HepG2 (cell line): ENCODE results near the gene SMAD7. TPM values are rescaled to one million over a fixed set of nuclear protein-coding genes. Genes with fewer than 3 reads are reported as not detected.

Experiments
- ARID2 ChIP-seq: sonication (generic); formaldehyde crosslinking; IDR thresholded peaks from 2 replicates; pipeline ENCODE4 v1.8.1; 2022; ENCODE audit warnings: mild to moderate bottlenecking, missing genetic modification reagents, borderline replicate concordance
- CHCHD3 ChIP-seq: sonication (generic); formaldehyde crosslinking; IDR thresholded peaks from 2 replicates; pipeline ENCODE4 v1.8.0; 2022; ENCODE audit warnings: mild to moderate bottlenecking, missing genetic modification reagents, moderate library complexity
- FOSL2 ChIP-seq: sonication (generic); formaldehyde crosslinking; IDR thresholded peaks from 2 replicates; pipeline ENCODE4 v1.4.0; 2020; ENCODE audit warnings: missing genetic modification reagents
- FOXK1 ChIP-seq: sonication (generic); formaldehyde crosslinking; IDR thresholded peaks from 2 replicates; pipeline ENCODE4 v1.4.0; 2020; ENCODE audit warnings: low read depth, missing genetic modification reagents, borderline replicate concordance
- ISL2 ChIP-seq: sonication (generic); formaldehyde crosslinking; IDR thresholded peaks from 2 replicates; pipeline ENCODE4 v1.5.0; 2020; ENCODE audit warnings: missing genetic modification reagents
- KAT7 ChIP-seq: IDR thresholded peaks from 2 replicates; pipeline ENCODE4 v1.6.1; 2018; ENCODE audit warnings: borderline replicate concordance, missing compliant biosample characterization
- MTF1 ChIP-seq: sonication (generic); formaldehyde crosslinking; IDR thresholded peaks from 2 replicates; pipeline ENCODE4 v1.5.0; 2020; ENCODE audit warnings: missing genetic modification reagents
- NR2C2 ChIP-seq: sonication (generic); formaldehyde crosslinking; IDR thresholded peaks from 2 replicates; pipeline ENCODE4 v1.4.0; 2020; ENCODE audit warnings: missing genetic modification reagents, mild to moderate bottlenecking, moderate library complexity, borderline replicate concordance
- SKI ChIP-seq: fragments of 450-650 bp; IDR thresholded peaks from one replicate; pipeline ENCODE4 v1.6.1; 2018; ENCODE audit warnings: mild to moderate bottlenecking; ENCODE audit not compliant: partially characterized antibody
- SOX6 ChIP-seq, 2 experiments: fragments of 450-650 bp in 1 of 2; sonication (generic) in 1 of 2; formaldehyde crosslinking in 1 of 2; IDR thresholded peaks; 2 replicates each; pipeline versions ENCODE4 v1.4.0 to v1.6.1; 2017 to 2020; ENCODE audit warnings: antibody characterized with exemption in 1 of 2, mild to moderate bottlenecking in 1 of 2, missing genetic modification reagents in 1 of 2
- ZBTB7A ChIP-seq: sonication (generic); formaldehyde crosslinking; IDR thresholded peaks from 2 replicates; pipeline ENCODE4 v1.8.0; 2022; ENCODE audit warnings: mild to moderate bottlenecking, missing genetic modification reagents
- ZNF691 ChIP-seq: sonication (generic); formaldehyde crosslinking; IDR thresholded peaks from 2 replicates; pipeline ENCODE4 v1.4.0; 2020; ENCODE audit warnings: missing genetic modification reagents, low read depth, mild to moderate bottlenecking, borderline replicate concordance
- ZNF770 ChIP-seq: sonication (generic); formaldehyde crosslinking; IDR thresholded peaks from 2 replicates; pipeline ENCODE4 v1.5.0; 2020; ENCODE audit warnings: mild to moderate bottlenecking, missing genetic modification reagents
- polyA plus RNA-seq, 8 experiments: library from polyadenylated mRNA; depleted of rRNA in 3 of 8; stranded (reverse) in 7 of 8; unstranded in 1 of 8; fragments of >200 nt; fragmentation: Illumina TruSeq in 4 of 8; extraction: Trizol in 4 of 8; gene quantifications; 2 replicates each; pipeline versions ENCODE4 v1.2.1 to v1.2.3, GENCODE V29; 2011 to 2016; ENCODE audit warnings: low read depth in 4 of 8, missing spikeins in 1 of 8, mixed read lengths in 1 of 8; ENCODE audit not compliant: insufficient read depth in 1 of 8
- total RNA-seq, 5 experiments: library from RNA; depleted of rRNA; stranded (reverse); fragments of >200 nt; fragmentation: Illumina TruSeq; extraction: Trizol; gene quantifications; 2 replicates each; pipeline ENCODE4 v1.2.3, GENCODE V29; 2016; ENCODE audit warnings: low read depth in 1 of 5
- TF ChIP-seq, protein P1 (sequence below): sonication (generic); formaldehyde crosslinking; IDR thresholded peaks from 2 replicates; pipeline ENCODE4 v1.4.0; 2020; ENCODE audit warnings: missing genetic modification reagents, mild to moderate bottlenecking, borderline replicate concordance
- TF ChIP-seq, protein P2 (sequence below): sonication (generic); formaldehyde crosslinking; IDR thresholded peaks from 2 replicates; pipeline ENCODE4 v1.4.0; 2020; ENCODE audit warnings: missing genetic modification reagents, mild to moderate bottlenecking, borderline replicate concordance
- TF ChIP-seq, protein P3 (sequence below): sonication (generic); formaldehyde crosslinking; IDR thresholded peaks from 2 replicates; pipeline ENCODE4 v1.8.0; 2022; ENCODE audit warnings: missing genetic modification reagents, mild to moderate bottlenecking, moderate library complexity, borderline replicate concordance

The SMAD7 gene
- total and polyA plus RNA-seq, 2 of the 13 experiments (the other 11 are each of a cell fraction or from before 2014, with no cell fraction given), result 17.4 to 24.7 TPM

DNA sequence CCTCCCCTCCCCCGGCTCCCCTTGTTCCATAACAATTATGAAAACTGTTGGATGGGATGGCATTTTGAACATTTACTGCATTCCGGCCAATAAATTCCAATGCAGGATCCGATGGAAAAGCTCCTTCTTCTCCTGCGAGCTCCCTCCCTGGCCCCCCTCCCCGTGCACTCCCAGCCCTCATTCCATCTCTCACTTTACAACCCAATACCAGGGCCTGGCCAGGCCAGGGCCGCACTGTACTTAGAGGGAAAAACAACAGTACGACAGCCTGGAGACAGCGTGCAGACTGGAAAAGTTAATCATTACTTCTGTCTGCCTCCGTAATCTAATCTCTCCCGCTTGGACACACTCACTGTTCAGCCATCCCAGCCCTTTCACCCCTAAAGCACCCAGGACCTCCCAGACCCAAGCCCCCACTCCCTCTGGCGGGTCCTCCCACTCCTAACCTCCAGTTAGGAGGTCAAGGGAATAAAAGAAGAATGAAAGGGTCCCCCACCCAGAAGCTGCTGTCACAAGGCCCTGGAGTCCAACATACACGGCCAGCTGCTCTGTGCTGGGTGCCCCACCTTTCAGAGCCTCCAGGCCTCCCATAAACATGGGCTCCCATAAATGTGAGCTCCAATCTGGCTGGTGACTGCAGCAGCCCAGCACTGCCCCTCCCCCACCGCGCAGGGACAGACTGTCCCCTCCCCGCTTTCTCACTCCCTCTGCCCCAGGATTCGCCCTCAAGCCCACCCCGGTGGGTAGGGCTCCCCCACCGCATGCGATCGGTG is 20.6 kb downstream of the SMAD7 start (continued):
- TF ChIP-seq ZNF770 (CRISPR knock-in tag) (peak; percentile 92), SKI (peak; percentile 94), ZNF691 (CRISPR knock-in tag) (peak; percentile 78; the same call in 1 of the 2 replicates), MTF1 (CRISPR knock-in tag) (no peak), FOSL2 (CRISPR knock-in tag) (peak; percentile 83), FOXK1 (peak; percentile 41; the same call in 1 of the 2 replicates), ISL2 (CRISPR knock-in tag) (peak; percentile 42), NR2C2 (CRISPR knock-in tag) (peak; percentile 70), ZBTB7A (CRISPR knock-in tag) (peak; percentile 85; the same call in 1 of the 2 replicates), CHCHD3 (no peak), ARID2 (CRISPR knock-in tag) (no peak), SOX6 (IDR thresholded peaks at IDR 0.05) (no peak), SOX6 (CRISPR knock-in tag; IDR thresholded peaks at IDR 0.05) (peak; percentile 93), KAT7 (CRISPR knock-in tag) (no peak; the same call in 1 of the 2 replicates)
- TF ChIP-seq, protein P1, sequence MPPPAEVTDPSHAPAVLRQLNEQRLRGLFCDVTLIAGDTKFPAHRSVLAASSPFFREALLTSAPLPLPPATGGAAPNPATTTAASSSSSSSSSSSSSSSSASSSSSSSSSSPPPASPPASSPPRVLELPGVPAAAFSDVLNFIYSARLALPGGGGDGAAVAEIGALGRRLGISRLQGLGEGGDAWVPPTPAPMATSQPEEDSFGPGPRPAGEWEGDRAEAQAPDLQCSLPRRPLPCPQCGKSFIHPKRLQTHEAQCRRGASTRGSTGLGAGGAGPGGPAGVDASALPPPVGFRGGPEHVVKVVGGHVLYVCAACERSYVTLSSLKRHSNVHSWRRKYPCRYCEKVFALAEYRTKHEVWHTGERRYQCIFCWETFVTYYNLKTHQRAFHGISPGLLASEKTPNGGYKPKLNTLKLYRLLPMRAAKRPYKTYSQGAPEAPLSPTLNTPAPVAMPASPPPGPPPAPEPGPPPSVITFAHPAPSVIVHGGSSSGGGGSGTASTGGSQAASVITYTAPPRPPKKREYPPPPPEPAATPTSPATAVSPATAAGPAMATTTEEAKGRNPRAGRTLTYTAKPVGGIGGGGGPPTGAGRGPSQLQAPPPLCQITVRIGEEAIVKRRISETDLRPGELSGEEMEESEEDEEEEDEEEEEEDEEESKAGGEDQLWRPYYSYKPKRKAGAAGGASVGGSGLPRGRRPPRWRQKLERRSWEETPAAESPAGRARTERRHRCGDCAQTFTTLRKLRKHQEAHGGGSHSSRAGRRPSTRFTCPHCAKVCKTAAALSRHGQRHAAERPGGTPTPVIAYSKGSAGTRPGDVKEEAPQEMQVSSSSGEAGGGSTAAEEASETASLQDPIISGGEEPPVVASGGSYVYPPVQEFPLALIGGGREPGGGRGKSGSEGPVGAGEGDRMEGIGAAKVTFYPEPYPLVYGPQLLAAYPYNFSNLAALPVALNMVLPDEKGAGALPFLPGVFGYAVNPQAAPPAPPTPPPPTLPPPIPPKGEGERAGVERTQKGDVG (CRISPR knock-in tag), result peak; percentile 46; the same call in 1 of the 2 replicates
- TF ChIP-seq, protein P2, sequence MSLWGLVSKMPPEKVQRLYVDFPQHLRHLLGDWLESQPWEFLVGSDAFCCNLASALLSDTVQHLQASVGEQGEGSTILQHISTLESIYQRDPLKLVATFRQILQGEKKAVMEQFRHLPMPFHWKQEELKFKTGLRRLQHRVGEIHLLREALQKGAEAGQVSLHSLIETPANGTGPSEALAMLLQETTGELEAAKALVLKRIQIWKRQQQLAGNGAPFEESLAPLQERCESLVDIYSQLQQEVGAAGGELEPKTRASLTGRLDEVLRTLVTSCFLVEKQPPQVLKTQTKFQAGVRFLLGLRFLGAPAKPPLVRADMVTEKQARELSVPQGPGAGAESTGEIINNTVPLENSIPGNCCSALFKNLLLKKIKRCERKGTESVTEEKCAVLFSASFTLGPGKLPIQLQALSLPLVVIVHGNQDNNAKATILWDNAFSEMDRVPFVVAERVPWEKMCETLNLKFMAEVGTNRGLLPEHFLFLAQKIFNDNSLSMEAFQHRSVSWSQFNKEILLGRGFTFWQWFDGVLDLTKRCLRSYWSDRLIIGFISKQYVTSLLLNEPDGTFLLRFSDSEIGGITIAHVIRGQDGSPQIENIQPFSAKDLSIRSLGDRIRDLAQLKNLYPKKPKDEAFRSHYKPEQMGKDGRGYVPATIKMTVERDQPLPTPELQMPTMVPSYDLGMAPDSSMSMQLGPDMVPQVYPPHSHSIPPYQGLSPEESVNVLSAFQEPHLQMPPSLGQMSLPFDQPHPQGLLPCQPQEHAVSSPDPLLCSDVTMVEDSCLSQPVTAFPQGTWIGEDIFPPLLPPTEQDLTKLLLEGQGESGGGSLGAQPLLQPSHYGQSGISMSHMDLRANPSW (CRISPR knock-in tag), result no peak; the same call in 1 of the 2 replicates
- TF ChIP-seq, protein P3, sequence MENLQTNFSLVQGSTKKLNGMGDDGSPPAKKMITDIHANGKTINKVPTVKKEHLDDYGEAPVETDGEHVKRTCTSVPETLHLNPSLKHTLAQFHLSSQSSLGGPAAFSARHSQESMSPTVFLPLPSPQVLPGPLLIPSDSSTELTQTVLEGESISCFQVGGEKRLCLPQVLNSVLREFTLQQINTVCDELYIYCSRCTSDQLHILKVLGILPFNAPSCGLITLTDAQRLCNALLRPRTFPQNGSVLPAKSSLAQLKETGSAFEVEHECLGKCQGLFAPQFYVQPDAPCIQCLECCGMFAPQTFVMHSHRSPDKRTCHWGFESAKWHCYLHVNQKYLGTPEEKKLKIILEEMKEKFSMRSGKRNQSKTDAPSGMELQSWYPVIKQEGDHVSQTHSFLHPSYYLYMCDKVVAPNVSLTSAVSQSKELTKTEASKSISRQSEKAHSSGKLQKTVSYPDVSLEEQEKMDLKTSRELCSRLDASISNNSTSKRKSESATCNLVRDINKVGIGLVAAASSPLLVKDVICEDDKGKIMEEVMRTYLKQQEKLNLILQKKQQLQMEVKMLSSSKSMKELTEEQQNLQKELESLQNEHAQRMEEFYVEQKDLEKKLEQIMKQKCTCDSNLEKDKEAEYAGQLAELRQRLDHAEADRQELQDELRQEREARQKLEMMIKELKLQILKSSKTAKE (CRISPR knock-in tag), result peak; percentile 94
